ENCODE data around the gene DAZAP1. TPM values are rescaled to one million over a fixed set of nuclear protein-coding genes. Genes with fewer than 3 reads are reported as not detected.

The DAZAP1 gene
- total and polyA plus RNA-seq, 2 experiments from 2014 or later = 11.0 to 56.6 TPM

- Histone ChIP-seq H3K36me3 (ENCODE audit: low read depth) (peaks cover 32% of the 10 kb centered on the region), H3K9me2 (ENCODE audit: insufficient read depth) (no peaks in the 10 kb centered on the region), H3K27me3 (replicated peaks; ENCODE audit: insufficient read depth) (no peaks in the 10 kb centered on the region), H3K9ac (peak overlapping the region; percentile 99; the same call in 1 of the 2 replicates), H3K27ac (no peak overlapping the region), H3K9me3 (ENCODE audit: low read depth) (no peaks in the 10 kb centered on the region), H4K20me1 (ENCODE audit: insufficient read depth) (peaks cover 10% of the 10 kb centered on the region; the same call in 1 of the 2 replicates), H3K4me1 (ENCODE audit: insufficient read depth) (0 out of 2 replicates have a peak, but pooled peaks cover 5% of the 10 kb centered on the region), H3K4me3 (no peak overlapping the region), H3K4me2 (ENCODE audit: unreplicated experiment) (no peak overlapping the region), H3F3A (ENCODE audit: insufficient read depth) (peaks cover 50% of the 10 kb centered on the region), H3K79me2 (ENCODE audit: insufficient read depth) (peaks cover 45% of the 10 kb centered on the region), H2AFZ (no peak overlapping the region)
- TF ChIP-seq EZH2 (IDR thresholded peaks at IDR 0.05; ENCODE audit: insufficient read depth, poor library complexity, severe bottlenecking) (no peak), EZH2phosphoT487 (IDR thresholded peaks at IDR 0.05; ENCODE audit: insufficient read depth, low read depth) (no peak)
- DNase-seq = no peak
- in situ Hi-C loops (cut with MboI) = no loop called here
- 83 to 89% methylated on average over 15 of the region's 15 CpGs for WGBS, 2 experiments (ENCODE audit: low coverage in 1 of 2, low lambda C conversion rate in 2 of 2, missing lambda C conversion rate in 2 of 2)
Observed at GRCh38 chr19:1440418-1440801, 33.0 kb downstream of the DAZAP1 start.

GRCh38 chr19:1441022-1441426 is 33.6 kb downstream of the DAZAP1 start:
- no peaks in the 10 kb centered on the region for H3K9me3 ChIP-seq (ENCODE audit: low read depth)
- peaks cover 10% of the 10 kb centered on the region; the same call in 1 of the 2 replicates for H4K20me1 ChIP-seq (ENCODE audit: insufficient read depth)
- H3F3A ChIP-seq (ENCODE audit: insufficient read depth) = peaks cover 45% of the 10 kb centered on the region
- no peaks in the 10 kb centered on the region for H3K27me3 ChIP-seq (replicated peaks; ENCODE audit: insufficient read depth)
- no peak overlapping the region for H3K4me3 ChIP-seq
- H3K79me2 ChIP-seq (ENCODE audit: insufficient read depth) = peaks cover 39% of the 10 kb centered on the region
- no peaks in the 10 kb centered on the region for H3K9me2 ChIP-seq (ENCODE audit: insufficient read depth)
- no peak overlapping the region for H3K27ac ChIP-seq
- no peak for DNase-seq
- H3K4me1 ChIP-seq (ENCODE audit: insufficient read depth) = 0 out of 2 replicates have a peak, but pooled peaks cover 5% of the 10 kb centered on the region
- WGBS, 2 experiments (ENCODE audit: low coverage in 1 of 2, low lambda C conversion rate in 2 of 2, missing lambda C conversion rate in 2 of 2) = 92 to 93% methylated on average over 9 of the region's 9 CpGs
- H2AFZ ChIP-seq = no peak overlapping the region
- peaks cover 28% of the 10 kb centered on the region; the same call in 1 of the 2 replicates for H3K36me3 ChIP-seq (ENCODE audit: low read depth)
- no peak overlapping the region for H3K9ac ChIP-seq
- TF ChIP-seq EZH2 (IDR thresholded peaks at IDR 0.05; ENCODE audit: insufficient read depth, poor library complexity, severe bottlenecking) (no peak), EZH2phosphoT487 (IDR thresholded peaks at IDR 0.05; ENCODE audit: insufficient read depth, low read depth) (no peak)
- H3K4me2 ChIP-seq (ENCODE audit: unreplicated experiment) = no peak overlapping the region
- in situ Hi-C loops (cut with MboI) = no loop called here

- DNase-seq = no peak
- in situ Hi-C loops (cut with MboI) = no loop called here
- 91 to 92% methylated on average over 25 of the region's 25 CpGs for WGBS, 2 experiments (ENCODE audit: low coverage in 1 of 2, low lambda C conversion rate in 2 of 2, missing lambda C conversion rate in 2 of 2)
- Histone ChIP-seq H4K20me1 (ENCODE audit: insufficient read depth) (peaks cover 10% of the 10 kb centered on the region; the same call in 1 of the 2 replicates), H3K9me2 (ENCODE audit: insufficient read depth) (no peaks in the 10 kb centered on the region), H3K27ac (no peak overlapping the region), H3K9ac (no peak overlapping the region), H3K4me1 (ENCODE audit: insufficient read depth) (0 out of 2 replicates have a peak, but pooled peaks cover 5% of the 10 kb centered on the region), H3K27me3 (replicated peaks; ENCODE audit: insufficient read depth) (peaks cover 4% of the 10 kb centered on the region; the same call in 1 of the 2 replicates), H3K4me3 (no peak overlapping the region), H3K9me3 (ENCODE audit: low read depth) (no peaks in the 10 kb centered on the region), H2AFZ (no peak overlapping the region), H3K4me2 (ENCODE audit: unreplicated experiment) (no peak overlapping the region), H3K79me2 (ENCODE audit: insufficient read depth) (peaks cover 37% of the 10 kb centered on the region), H3K36me3 (ENCODE audit: low read depth) (peaks cover 28% of the 10 kb centered on the region; the same call in 1 of the 2 replicates), H3F3A (ENCODE audit: insufficient read depth) (peaks cover 45% of the 10 kb centered on the region)
- no peak for TF ChIP-seq EZH2 (IDR thresholded peaks at IDR 0.05; ENCODE audit: insufficient read depth, poor library complexity, severe bottlenecking)
- no peak for TF ChIP-seq EZH2phosphoT487 (IDR thresholded peaks at IDR 0.05; ENCODE audit: insufficient read depth, low read depth)
Observed at GRCh38 chr19:1441677-1442438, 34.5 kb downstream of the DAZAP1 start.

GRCh38 chr19:1445185-1445931 is 38.0 kb downstream of the DAZAP1 start:
- Histone ChIP-seq H2AFZ (no peak overlapping the region), H3K4me2 (ENCODE audit: unreplicated experiment) (peak overlapping the region; percentile 16), H4K20me1 (ENCODE audit: insufficient read depth) (peaks cover 8% of the 10 kb centered on the region; the same call in 1 of the 2 replicates), H3K4me3 (peak overlapping the region; percentile 14; the same call in 1 of the 2 replicates), H3K79me2 (ENCODE audit: insufficient read depth) (peaks cover 16% of the 10 kb centered on the region), H3K9ac (no peak overlapping the region), H3K9me2 (ENCODE audit: insufficient read depth) (no peaks in the 10 kb centered on the region), H3K36me3 (ENCODE audit: low read depth) (peaks cover 20% of the 10 kb centered on the region; the same call in 1 of the 2 replicates), H3K27me3 (replicated peaks; ENCODE audit: insufficient read depth) (peaks cover 17% of the 10 kb centered on the region), H3K9me3 (ENCODE audit: low read depth) (no peaks in the 10 kb centered on the region), H3K27ac (no peak overlapping the region), H3K4me1 (ENCODE audit: insufficient read depth) (no peaks in the 10 kb centered on the region), H3F3A (ENCODE audit: insufficient read depth) (peaks cover 41% of the 10 kb centered on the region)
- DNase-seq = peak; percentile 80
- 1 to 2% methylated on average over 32 to 70 of the region's 70 CpGs for WGBS, 2 experiments (ENCODE audit: low coverage in 1 of 2, low lambda C conversion rate in 2 of 2, missing lambda C conversion rate in 2 of 2)
- in situ Hi-C loops (cut with MboI) = no loop called here
- TF ChIP-seq EZH2phosphoT487 (IDR thresholded peaks at IDR 0.05; ENCODE audit: insufficient read depth, low read depth) (no peak), EZH2 (IDR thresholded peaks at IDR 0.05; ENCODE audit: insufficient read depth, poor library complexity, severe bottlenecking) (no peak)
